H9 (cell line): ENCODE results near the gene GRIN3B. TPM values are rescaled to one million over a fixed set of nuclear protein-coding genes. Genes with fewer than 3 reads are reported as not detected.
A peak's percentile ranks its signal among the peaks of the same experiment; 100 is the strongest.

ENCODE experiments used
- DNase-seq: peaks from one replicate; pipeline ENCODE4 v3.0.0-alpha.2; 2017
- H2AFZ ChIP-seq: one replicate; pipeline ENCODE4 v1.6.1; 2013; ENCODE audit warnings: mild to moderate bottlenecking, low read length, control low read depth, moderate library complexity
- H2AK5ac ChIP-seq: 2 replicates; pipeline ENCODE4 v1.6.1; 2013; ENCODE audit warnings: low read length, control low read depth, mixed read lengths; ENCODE audit not compliant: insufficient read length
- H2BK120ac ChIP-seq: one replicate; pipeline ENCODE4 v1.6.1; 2013; ENCODE audit warnings: low read depth, mild to moderate bottlenecking, low read length, control low read depth, inconsistent platforms; ENCODE audit not compliant: poor library complexity, severe bottlenecking
- H2BK12ac ChIP-seq: 2 replicates; pipeline ENCODE4 v1.6.1; 2013; ENCODE audit warnings: low read length, control low read depth, mixed read lengths, low read depth; ENCODE audit not compliant: insufficient read length
- H2BK15ac ChIP-seq: 2 replicates; pipeline ENCODE4 v1.6.1; 2013; ENCODE audit warnings: low read depth, low read length, control low read depth
- H2BK20ac ChIP-seq: one replicate; pipeline ENCODE4 v1.6.1; 2013; ENCODE audit warnings: low read depth, mild to moderate bottlenecking, low read length, control low read depth, inconsistent platforms; ENCODE audit not compliant: poor library complexity, severe bottlenecking
- H2BK5ac ChIP-seq: 2 replicates; pipeline ENCODE4 v1.6.1; 2013; ENCODE audit warnings: low read length, control low read depth, mixed read lengths; ENCODE audit not compliant: insufficient read length
- H3K14ac ChIP-seq: 2 replicates; pipeline ENCODE4 v1.6.1; 2013; ENCODE audit warnings: low read length, control low read depth; ENCODE audit not compliant: insufficient read depth
- H3K18ac ChIP-seq: 2 replicates; pipeline ENCODE4 v1.6.1; 2013; ENCODE audit warnings: low read depth, mild to moderate bottlenecking, mixed read lengths, low read length, control low read depth; ENCODE audit not compliant: insufficient read length
- H3K23ac ChIP-seq: 2 replicates; pipeline ENCODE4 v1.6.1; 2013; ENCODE audit warnings: low read length, control low read depth, mixed read lengths, low read depth; ENCODE audit not compliant: insufficient read length
- H3K23me2 ChIP-seq: 2 replicates; pipeline ENCODE4 v1.6.1; 2013; ENCODE audit warnings: low read depth, mild to moderate bottlenecking, mixed read lengths, low read length, control low read depth; ENCODE audit not compliant: insufficient read length, poor library complexity, severe bottlenecking
- H3K27ac ChIP-seq: 2 replicates; pipeline ENCODE4 v1.5.1; 2013; ENCODE audit warnings: low read length, control low read depth, mixed read lengths, low read depth; ENCODE audit not compliant: insufficient read length
- H3K27me3 ChIP-seq: 2 replicates; pipeline ENCODE4 v1.6.1; 2013; ENCODE audit warnings: low read length, control low read depth, inconsistent platforms; ENCODE audit not compliant: insufficient read depth
- H3K4ac ChIP-seq: 2 replicates; pipeline ENCODE4 v1.6.1; 2013; ENCODE audit warnings: low read depth, mild to moderate bottlenecking, control low read depth, inconsistent platforms, low read length, moderate library complexity
- H3K4me1 ChIP-seq: 2 replicates; pipeline ENCODE4 v1.6.1; 2013; ENCODE audit warnings: low read length, control low read depth, inconsistent platforms; ENCODE audit not compliant: insufficient read depth
- H3K4me2 ChIP-seq: 2 replicates; pipeline ENCODE4 v1.6.1; 2013; ENCODE audit warnings: low read length, control low read depth, mixed read lengths; ENCODE audit not compliant: insufficient read length, insufficient read depth
- H3K56ac ChIP-seq: 2 replicates; pipeline ENCODE4 v1.6.1; 2013; ENCODE audit warnings: low read depth, mild to moderate bottlenecking, mixed read lengths, low read length, control low read depth; ENCODE audit not compliant: insufficient read length
- H3K79me1 ChIP-seq: 2 replicates; pipeline ENCODE4 v1.6.1; 2013; ENCODE audit warnings: low read depth, mild to moderate bottlenecking, moderate library complexity, low read length, control low read depth, inconsistent platforms; ENCODE audit not compliant: insufficient read depth, poor library complexity, severe bottlenecking
- H3K79me2 ChIP-seq: 2 replicates; pipeline ENCODE4 v1.6.1; 2013; ENCODE audit warnings: low read length, control low read depth, inconsistent platforms; ENCODE audit not compliant: insufficient read depth
- H3K9ac ChIP-seq: 2 replicates; pipeline ENCODE4 v1.6.1; 2013; ENCODE audit warnings: low read length, control low read depth, mixed read lengths; ENCODE audit not compliant: insufficient read length; ENCODE audit errors: extremely low read depth
- H3K9me3 ChIP-seq: one replicate; pipeline ENCODE4 v1.6.1; 2013; ENCODE audit warnings: low read depth, low read length, inconsistent platforms; ENCODE audit not compliant: control insufficient read depth
- H3T11ph ChIP-seq: one replicate; pipeline ENCODE4 v1.6.1; 2013; ENCODE audit warnings: mild to moderate bottlenecking, low read length, control low read depth, inconsistent platforms
- H4K20me1 ChIP-seq: one replicate; pipeline ENCODE4 v1.6.1; 2013; ENCODE audit not compliant: control insufficient read depth, insufficient read length, insufficient read depth
- H4K5ac ChIP-seq: 2 replicates; pipeline ENCODE4 v1.6.1; 2013; ENCODE audit warnings: low read depth, mild to moderate bottlenecking, mixed read lengths, low read length, control low read depth; ENCODE audit not compliant: insufficient read length
- H4K8ac ChIP-seq: replicated peaks from 2 replicates; pipeline ENCODE4 v1.6.1; 2013; ENCODE audit warnings: low read length, control low read depth, mixed read lengths, low read depth; ENCODE audit not compliant: insufficient read length
- H4K91ac ChIP-seq: 2 replicates; pipeline ENCODE4 v1.6.1; 2013; ENCODE audit warnings: low read depth, mild to moderate bottlenecking, moderate library complexity, mixed read lengths, low read length, control low read depth; ENCODE audit not compliant: insufficient read length
- H3K27ac Mint-ChIP-seq, 3 experiments: 2 replicates in 2 of 3; 3 replicates in 1 of 3; pipeline ENCODE4 v1.8.0; 2020 to 2021; ENCODE audit warnings: mixed read lengths in 3 of 3, mild to moderate bottlenecking in 1 of 3, moderate library complexity in 1 of 3
- H3K27me3 Mint-ChIP-seq: 2 replicates; pipeline ENCODE4 v1.8.0; 2021; ENCODE audit warnings: low read depth, mild to moderate bottlenecking, moderate library complexity, mixed read lengths
- H3K36me3 Mint-ChIP-seq, 3 experiments: 2 replicates in 2 of 3; 3 replicates in 1 of 3; pipeline ENCODE4 v1.8.0; 2020 to 2021; ENCODE audit warnings: low read depth in 3 of 3, mixed read lengths in 3 of 3; ENCODE audit not compliant: insufficient read depth in 1 of 3
- H3K4me1 Mint-ChIP-seq, 2 experiments: 2 replicates each; pipeline ENCODE4 v1.8.0; 2020; ENCODE audit warnings: mixed read lengths in 2 of 2
- H3K4me3 Mint-ChIP-seq, 2 experiments: 2 replicates in 1 of 2; 3 replicates in 1 of 2; pipeline ENCODE4 v1.8.0; 2020 to 2021; ENCODE audit warnings: mild to moderate bottlenecking in 2 of 2, mixed read lengths in 2 of 2, moderate library complexity in 1 of 2
- H3K9me3 Mint-ChIP-seq, 2 experiments: 2 replicates in 1 of 2; 3 replicates in 1 of 2; pipeline ENCODE4 v1.8.0; 2020; ENCODE audit warnings: mild to moderate bottlenecking in 2 of 2, mixed read lengths in 2 of 2, moderate library complexity in 1 of 2
- WGBS: extraction: QIAGEN DNeasy Blood & Tissue Kit; methylation state at CpG from one replicate; pipeline ENCODE4 v1.1.7; 2013; ENCODE audit warnings: missing lambda C conversion rate, low lambda C conversion rate, mixed read lengths; ENCODE audit not compliant: insufficient read length; ENCODE audit errors: extremely low coverage; 5-methylcytosine and 5-hydroxymethylcytosine counted together
- total RNA-seq: library from RNA; stranded (reverse); gene quantifications from 2 replicates; pipeline ENCODE4 v1.2.1, GENCODE V29; 2021
- TF ChIP-seq, protein P1 (sequence below): fragments of 200-600 bp; sonication (generic); conservative IDR thresholded peaks from 3 replicates; pipeline ENCODE4 v1.8.0; 2021; ENCODE audit warnings: antibody characterized with exemption, mild to moderate bottlenecking

The GRIN3B gene
- total RNA-seq, 1 experiment from 2014 or later, result 1.0 TPM

DNA sequence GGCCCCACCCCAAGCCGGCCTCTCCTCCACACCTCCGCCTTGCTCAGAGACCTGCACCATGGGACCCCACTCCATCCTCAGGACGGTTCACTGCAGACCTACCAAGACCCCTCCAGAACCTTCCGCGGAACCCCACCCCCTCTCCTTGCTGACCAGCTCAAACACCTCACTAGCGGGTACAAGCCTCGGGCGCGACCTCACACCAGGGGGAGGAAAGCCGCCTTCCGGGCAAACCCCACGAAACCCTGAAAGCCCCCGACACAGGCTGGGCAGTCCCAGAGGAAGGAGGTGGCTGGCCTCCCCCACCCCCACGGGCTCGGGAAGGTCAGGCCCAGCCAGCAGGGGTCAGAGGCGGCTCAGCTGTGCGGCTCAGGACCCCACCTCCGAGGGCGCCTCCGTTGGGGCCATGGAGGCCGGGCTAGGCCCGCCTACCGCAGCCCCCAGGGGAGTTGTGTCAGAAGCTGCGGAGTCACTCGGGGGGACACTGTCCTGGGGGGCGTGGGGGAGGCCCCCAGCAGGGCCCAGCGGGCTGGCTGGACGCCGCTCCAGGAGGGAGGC lies 9.8 kb downstream of the GRIN3B start:
- Mint-ChIP-seq H3K36me3 (peaks cover 2 to 24% (median 22%) of the 10 kb centered on the region in 3 experiments; a peak in 6 of 7 replicates), H3K27me3 (peaks cover 2% of the 10 kb centered on the region; the same call in 1 of the 2 replicates), H3K4me3 (no peak overlapping the region), H3K27ac (peak overlapping the region in 1 of 3 experiments; percentile 80; a peak in 2 of 7 replicates), H3K4me1 (no peaks in the 10 kb centered on the region), H3K9me3 (no peaks in the 10 kb centered on the region)
- WGBS, result no CpG with 5 or more reads among the region's 29 CpGs
- no peak overlapping the region for H2AFZ ChIP-seq
- H3K27ac ChIP-seq, result no peak overlapping the region
- H4K8ac ChIP-seq, result no peak overlapping the region
- H3K18ac ChIP-seq, result no peak overlapping the region
- H2BK120ac ChIP-seq, result no peak overlapping the region
- DNase-seq, result no peak
- H2BK12ac ChIP-seq, result no peak overlapping the region
- H3K27me3 ChIP-seq, result no peaks in the 10 kb centered on the region
- H3K14ac ChIP-seq, result no peak overlapping the region
- no peaks in the 10 kb centered on the region for H3K79me1 ChIP-seq
- H3K4me1 ChIP-seq, result no peaks in the 10 kb centered on the region
- H2AK5ac ChIP-seq, result no peak overlapping the region
- no peak overlapping the region for H3K4ac ChIP-seq
- no peaks in the 10 kb centered on the region for H3K9me3 ChIP-seq
- no peaks in the 10 kb centered on the region for H3K23me2 ChIP-seq
- no peak overlapping the region for H3K9ac ChIP-seq
- no peak overlapping the region for H3K23ac ChIP-seq
- H2BK5ac ChIP-seq, result no peak overlapping the region
- peaks cover 2% of the 10 kb centered on the region; the same call in 1 of the 2 replicates for H3K79me2 ChIP-seq
- TF ChIP-seq, protein P1, sequence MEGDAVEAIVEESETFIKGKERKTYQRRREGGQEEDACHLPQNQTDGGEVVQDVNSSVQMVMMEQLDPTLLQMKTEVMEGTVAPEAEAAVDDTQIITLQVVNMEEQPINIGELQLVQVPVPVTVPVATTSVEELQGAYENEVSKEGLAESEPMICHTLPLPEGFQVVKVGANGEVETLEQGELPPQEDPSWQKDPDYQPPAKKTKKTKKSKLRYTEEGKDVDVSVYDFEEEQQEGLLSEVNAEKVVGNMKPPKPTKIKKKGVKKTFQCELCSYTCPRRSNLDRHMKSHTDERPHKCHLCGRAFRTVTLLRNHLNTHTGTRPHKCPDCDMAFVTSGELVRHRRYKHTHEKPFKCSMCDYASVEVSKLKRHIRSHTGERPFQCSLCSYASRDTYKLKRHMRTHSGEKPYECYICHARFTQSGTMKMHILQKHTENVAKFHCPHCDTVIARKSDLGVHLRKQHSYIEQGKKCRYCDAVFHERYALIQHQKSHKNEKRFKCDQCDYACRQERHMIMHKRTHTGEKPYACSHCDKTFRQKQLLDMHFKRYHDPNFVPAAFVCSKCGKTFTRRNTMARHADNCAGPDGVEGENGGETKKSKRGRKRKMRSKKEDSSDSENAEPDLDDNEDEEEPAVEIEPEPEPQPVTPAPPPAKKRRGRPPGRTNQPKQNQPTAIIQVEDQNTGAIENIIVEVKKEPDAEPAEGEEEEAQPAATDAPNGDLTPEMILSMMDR, result no peak
- no peak overlapping the region for H2BK20ac ChIP-seq
- no peak overlapping the region for H3T11ph ChIP-seq
- no peak overlapping the region for H4K5ac ChIP-seq
- H4K20me1 ChIP-seq, result no peaks in the 10 kb centered on the region
- no peak overlapping the region for H3K56ac ChIP-seq
- H3K4me2 ChIP-seq, result no peak overlapping the region
- H4K91ac ChIP-seq, result no peak overlapping the region
- no peak overlapping the region for H2BK15ac ChIP-seq
